HG02642 (cell line): Measurements from ENCODE around the gene C5.
"Not testable (repeated sequence)": the region's sequence is repeated elsewhere in the genome, so short reads cannot be mapped to it uniquely, and the experiment has no call there.

Experiments
- ATAC-seq: cut with Tn5 transposase; IDR thresholded peaks from one replicate; pipeline ENCODE4 v1.9.1; 2021; ENCODE audit warnings: mild to moderate bottlenecking; ENCODE audit not compliant: unreplicated experiment, poor library complexity

Gene C5

DNA sequence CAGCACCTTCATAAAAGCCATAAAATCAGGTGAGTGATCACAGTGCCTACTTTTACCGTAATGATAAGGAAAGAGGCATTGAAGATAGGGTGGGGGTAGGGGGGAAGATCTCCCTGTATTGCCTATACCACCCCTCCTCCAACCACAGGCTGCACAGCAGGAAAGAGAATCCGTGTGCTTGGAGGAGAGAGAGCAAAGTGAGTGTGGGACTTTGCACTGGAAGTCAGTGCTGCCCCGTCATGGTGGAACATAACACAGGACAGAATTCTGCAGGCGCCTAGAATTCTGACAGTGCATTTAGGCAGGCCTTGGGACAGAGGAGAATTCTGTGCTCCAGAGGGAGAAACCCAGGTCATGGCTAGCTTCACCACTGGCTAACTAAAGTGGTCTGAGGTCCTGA is 3.5 kb upstream of the C5 start:
- no peak for ATAC-seq

DNA sequence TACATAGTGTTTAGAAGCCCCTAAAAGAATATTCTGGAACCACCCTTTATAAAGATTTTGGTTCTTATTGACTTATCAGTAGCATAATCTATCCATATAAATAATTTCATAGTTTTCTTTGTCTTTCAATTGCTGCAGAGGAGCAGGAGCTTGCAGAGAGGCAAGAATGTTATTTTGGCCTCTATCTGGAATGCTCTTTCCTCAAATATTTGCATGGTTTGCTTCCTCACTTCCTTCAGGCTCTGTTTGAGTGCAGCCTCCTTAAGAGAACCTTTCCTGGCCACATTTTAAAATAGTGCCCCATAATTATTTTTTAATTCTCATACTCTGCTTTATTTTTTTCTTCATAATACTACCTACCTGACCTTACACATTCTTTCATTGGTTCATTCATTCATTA is 1.5 kb downstream of the C5 start:
- no peak for ATAC-seq

DNA sequence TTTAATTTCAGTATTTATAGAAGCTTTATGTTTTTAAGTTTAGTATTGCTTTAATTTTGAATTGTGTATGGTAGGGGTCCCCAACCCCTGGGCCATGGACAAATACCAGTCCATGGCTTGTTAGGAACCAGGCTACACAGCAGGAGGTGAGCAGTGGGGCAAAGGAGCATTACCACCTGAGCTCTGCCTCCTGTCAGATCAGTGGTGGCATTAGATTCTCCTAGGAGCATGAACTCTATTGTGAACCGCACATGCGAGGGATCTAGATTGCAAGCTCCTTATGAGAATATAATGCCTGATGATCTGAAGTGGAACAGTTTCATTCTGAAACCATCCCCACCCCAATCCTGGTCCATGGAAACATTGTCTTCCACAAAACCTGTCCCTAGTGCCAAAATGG is 1.9 kb downstream of the C5 start:
- ATAC-seq: no peak

DNA sequence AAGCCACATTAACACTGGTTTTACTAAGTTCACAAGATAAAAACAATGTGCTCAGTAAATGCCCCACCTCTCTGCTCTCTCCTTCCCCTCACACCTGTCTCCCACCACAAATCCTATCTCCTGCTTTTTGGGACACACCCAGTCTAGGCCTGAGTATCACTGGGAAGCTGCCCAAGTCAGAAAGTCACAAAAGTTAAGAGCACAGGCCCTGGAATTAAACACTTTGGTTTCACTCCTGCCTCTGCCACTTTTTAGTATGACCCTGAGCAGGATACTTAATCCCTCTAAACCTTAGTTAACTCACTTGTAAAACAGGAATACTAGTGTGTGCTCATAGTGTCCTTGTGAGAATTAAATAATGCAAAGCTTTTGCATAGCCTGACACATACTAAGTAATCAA is 11.3 kb downstream of the C5 start:
- ATAC-seq: no peak

DNA sequence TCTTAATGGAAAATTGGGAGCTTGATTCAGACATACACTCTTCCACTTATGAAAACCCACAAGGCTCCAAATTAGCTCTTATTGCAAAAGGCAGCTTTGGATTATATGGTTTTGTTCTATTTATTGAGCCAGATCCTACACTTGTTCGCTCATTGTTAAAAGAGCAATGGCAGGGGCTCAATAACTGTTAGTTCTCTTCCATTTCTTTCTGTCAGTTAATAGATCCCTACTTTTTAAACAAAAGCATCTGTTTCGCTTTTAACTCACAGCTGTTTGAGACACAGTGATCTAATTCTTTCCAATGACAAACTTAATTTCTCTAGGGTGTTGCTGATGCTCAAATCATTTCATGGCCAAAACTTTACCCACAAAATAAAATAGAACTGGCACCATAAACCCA is 11.7 kb downstream of the C5 start:
- no peak for ATAC-seq

DNA sequence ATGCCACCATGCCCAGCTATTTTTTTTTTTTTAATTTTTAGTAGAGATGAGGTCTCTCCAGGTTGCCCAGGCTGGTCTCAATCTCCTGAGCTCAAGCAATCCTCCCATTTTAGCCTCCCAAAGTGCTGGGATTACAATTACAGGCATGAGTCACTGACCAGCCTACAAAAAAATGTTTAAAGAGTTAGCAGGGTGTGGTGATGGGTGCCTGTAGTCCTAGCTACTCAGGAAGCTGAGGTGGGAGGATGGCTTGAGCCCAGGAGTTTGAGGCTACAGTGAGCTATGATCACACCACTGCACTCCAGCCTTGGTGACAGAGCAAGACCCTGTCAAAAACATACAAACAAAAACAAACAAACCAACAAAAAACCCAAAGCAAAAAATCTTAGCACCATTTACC is 14.4 kb downstream of the C5 start:
- ATAC-seq: not testable (repeated sequence)

DNA sequence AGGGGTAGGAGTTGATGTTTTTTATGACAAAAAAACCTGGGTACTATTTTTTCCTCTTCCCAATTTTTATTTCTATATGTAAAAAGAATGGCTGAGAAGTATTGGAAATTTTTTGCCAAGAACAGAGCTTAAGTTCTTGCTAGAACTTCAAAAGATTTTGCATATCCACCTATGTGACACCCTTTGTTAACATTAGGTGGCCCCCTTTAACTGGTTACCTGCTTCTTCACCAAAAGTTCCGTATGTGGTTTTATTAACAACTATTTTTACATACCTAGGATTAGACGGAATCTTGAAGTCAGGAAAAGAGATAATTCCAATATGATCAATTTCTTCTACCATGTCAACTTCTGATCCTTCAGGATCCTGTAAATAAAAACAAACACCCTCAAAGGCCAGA is 15.5 kb downstream of the C5 start:
- ATAC-seq: no peak

DNA sequence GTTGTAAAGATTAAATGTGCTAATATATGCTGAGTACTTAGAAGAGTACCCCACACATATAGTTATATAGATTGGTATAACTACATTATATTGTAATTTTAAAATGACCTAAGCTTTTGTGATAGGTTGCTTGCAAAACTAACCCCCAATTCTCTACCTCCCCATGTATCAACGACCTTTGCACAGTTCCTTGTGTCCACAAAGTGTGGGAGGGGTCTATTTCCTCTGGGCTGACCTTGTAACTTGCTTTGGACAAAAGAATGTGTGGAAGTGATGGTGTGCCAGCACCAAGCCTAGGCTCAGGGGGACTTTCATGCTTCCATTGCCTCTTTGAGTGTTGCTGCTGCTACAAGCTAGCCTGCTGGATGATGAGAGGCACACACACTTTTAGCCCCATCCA is 20.6 kb downstream of the C5 start:
- ATAC-seq: no peak

DNA sequence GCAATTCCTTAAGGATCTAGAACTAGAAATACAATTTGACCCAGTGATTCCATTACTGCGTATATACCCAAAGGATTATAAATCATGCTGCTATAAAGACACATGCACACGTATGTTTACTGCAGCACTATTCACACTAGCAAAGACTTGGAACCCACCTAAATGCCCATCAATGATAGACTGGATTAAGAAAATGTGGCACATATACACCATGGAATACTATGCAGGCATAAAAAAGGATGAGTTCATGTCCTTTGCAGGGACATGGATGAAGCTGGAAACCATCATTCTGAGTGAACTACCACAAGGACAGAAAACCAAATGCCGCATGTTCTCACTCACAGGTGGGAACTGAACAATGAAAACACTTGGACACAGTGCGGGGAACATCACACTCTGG is 21.8 kb downstream of the C5 start:
- ATAC-seq: not testable (repeated sequence)

DNA sequence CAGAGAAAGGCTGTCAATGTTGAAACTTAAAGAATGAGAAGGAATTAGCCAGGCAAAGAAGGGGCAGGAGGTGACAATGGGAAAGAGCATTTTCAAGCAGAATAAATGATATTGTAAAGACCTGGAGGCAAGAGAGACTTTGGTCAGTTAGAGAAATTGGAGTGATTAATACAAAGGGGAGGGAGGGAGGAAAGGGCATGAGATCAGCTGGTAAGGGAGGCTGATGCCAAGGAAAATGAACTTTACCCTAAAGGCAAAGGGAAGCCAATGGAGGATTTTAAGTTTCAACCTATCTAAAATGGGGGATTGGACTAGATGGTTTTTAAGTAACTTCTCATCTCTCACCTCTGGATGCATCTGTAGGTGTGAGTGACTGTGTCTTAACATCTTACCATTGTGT is 23.3 kb downstream of the C5 start:
- ATAC-seq: no peak

DNA sequence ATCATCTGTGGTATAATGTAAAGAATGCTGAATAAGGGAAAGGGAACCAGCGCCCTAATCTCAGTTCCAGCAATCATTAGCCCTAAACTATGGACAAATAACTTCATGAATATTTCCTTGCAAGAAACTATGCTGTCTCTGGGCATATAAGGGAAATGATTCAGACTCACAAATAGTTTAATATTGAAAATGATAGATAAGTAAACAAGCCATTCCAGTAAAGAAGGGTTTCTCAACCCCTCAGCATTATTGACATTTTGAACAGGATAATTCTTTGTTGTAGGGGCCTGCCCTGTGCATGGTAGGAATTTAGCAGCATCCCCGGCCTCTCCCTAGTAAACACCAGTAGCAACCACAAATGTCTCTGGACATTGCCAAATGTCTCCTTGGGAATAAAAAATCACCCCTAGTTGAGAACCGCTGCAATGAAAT is 23.8 kb downstream of the C5 start:
- no peak for ATAC-seq

DNA sequence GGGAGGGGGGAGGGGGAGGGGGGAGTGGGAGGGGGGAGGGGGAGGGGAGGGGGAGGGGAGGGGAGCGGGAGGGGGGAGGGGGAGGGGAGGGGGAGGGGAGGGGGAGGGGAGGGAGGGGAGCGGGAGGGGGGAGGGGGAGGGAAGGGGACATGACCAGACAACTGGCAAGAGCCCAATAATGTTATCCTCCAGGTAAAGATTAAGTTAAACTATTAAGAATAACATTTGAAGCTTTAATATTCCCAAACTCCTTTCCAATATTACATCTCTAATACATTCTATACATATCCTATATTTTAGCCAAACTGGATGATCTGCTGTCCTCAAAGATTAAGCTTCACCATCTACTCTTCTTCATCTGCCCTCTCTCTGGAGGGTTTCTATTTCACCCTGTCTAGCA is 25.8 kb downstream of the C5 start:
- no peak for ATAC-seq

DNA sequence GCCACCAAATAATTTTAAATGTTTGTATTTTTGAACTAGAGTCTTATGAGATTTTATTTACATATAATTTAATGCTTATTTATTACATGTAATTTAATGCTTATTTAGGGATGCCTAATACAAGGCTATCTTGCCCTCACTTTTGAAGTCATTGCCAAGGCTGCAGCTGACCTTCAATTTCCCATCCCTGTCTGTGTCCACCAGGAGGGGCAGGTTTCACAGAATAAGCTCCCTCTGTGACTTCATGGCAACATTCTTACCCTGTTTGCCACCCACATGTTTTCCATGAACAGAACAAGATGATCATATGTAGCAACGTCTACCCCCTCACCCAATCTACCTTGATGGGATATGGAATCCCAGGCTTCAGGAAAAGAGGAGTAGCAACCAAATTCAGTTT is 27.0 kb downstream of the C5 start:
- no peak for ATAC-seq

DNA sequence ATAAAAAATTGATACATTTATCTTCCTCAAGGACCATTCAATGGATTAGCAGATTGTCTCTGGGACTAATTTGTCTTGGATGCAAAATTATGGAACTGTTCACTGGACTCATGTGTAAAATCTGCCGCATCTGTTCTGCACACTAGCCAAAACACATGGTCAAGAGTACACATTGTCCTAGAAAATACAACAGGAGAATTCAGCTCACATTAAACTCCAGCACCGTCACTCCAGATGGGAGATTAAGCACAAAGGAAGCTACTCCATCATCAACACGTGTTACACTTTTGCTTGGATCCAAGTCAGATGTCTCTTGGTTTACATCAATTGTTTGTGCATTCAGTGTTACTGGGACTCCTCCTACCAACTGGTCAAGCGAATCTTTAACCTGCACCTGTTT is 28.8 kb downstream of the C5 start:
- ATAC-seq: no peak

DNA sequence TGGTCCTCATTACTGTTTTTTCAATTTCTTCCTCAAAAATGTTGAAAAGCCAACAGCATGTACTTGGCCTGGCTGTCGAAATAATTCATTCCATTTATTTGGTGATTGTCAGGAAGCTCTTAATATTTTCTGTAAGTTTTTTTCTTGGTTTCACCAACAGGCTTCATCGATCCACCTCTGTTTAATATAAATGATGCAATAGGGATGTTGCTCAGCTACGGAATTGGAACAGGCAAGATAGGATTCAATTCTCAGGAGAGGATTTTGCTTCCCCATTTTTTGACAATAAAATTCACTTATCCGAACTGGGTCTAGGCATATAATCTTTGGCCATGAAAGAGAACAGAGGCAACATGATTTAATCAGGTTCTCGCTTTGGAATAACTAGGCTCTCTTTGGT is 30.8 kb downstream of the C5 start:
- no peak for ATAC-seq

DNA sequence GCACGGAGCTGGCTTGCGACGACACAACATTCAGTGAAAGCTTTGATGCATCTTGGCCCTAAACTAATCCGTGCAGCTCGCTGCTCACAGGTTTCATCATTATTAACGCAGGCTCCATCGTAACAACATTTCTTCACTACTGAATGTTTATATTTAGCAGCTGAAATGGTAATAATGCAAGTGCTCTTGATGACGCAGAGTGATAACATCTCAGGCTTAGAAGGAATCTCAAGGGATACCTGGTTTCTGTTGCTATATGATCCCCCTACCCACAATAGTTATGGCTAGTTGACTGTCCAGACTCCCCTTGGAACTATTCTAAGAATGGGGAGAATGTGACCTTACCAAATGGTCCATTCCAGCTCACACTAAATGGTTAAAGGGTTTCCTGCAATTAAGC is 36.2 kb downstream of the C5 start:
- no peak for ATAC-seq

DNA sequence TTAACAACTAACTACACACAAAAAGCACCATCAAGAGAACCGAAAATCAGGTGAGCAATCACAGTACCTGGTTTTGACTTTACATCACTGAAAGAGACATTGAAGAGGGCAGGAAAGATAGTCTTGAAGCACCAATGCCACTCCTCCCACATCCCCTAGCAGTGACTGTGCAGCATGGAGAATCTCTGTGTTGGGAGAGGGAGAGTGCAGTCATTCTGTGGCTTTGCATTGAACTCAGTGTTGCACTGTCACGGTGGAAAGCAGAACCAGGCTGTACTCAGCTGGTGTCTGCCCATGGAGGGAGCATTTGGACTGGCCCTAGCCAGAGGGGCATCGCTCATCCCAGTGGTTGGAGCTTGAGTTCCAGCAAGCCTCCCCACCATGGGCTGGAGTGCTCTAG is 40.4 kb downstream of the C5 start:
- no peak for ATAC-seq

DNA sequence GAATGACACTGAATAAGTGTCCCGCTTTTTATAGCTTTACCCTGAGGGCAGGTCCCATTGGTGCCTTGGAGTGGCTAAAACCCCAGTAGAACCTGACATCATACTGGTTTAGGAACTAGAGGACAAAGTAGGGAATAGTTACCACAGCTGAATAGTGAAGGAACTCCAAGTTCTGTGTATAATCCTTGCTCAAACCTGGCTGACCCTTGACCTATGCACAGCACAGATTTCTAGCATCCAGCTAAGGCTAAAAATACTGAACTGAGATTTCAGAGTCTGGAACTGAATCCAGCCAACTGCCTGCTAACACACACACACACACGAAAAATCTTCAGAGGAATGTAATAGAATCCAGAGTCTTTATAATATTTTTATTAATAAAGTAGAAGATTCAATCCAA is 50.8 kb downstream of the C5 start:
- no peak for ATAC-seq

DNA sequence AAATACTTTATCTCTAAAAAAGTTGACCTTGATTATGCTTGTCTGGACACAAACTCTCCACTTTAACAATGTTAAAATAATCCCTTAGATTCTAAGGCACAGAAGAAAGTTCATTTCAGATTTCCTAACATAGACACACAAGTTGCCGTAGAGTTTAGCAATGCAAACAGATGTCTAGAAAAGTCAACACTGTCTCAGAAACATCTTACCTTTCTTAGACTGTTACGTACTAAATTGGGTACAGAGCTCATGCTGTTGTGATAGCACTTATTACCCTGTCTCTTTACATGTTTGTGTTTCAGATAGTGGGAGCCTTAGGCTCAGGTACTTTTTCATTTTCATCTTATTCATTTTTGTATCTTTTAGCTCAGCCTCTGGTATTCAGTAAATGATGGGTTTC is 52.0 kb downstream of the C5 start:
- ATAC-seq: no peak

DNA sequence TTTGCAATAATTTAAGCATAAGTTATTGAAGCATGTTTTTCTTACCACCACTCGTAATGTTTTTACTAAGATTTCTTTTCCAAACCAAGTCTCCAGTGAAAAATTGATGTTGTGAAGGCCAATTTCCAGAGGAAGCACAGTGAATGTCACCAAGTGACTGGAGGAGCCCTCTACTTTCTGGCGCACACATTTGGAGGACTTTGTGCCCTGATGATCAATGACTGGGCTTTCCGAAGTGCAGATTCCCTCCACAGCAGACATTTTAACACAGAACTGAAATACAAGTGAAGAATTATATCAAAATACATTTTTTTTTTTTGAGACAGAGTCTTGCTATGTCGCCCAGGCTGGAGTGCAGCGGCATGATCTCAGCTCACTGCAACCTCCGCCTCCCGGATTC is 52.6 kb downstream of the C5 start:
- ATAC-seq: no peak

DNA sequence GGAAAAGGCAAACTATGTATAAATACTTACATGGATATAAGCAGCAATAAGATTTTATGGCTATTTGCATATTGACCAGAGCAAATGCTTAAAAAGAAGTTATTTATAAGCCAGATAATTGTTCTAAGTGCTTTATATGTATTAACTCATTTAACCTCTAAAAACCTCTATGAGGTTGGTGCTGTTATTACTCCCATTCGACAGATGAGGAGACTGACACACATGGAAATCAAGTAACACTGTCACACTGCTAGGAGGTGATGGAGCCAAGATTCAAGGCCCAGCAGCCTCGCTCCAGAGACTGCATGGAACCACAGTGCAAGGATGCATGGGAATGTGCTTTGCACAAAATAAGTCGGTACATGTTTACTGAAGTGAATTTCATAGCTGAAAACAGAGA is 53.7 kb downstream of the C5 start:
- ATAC-seq: no peak

DNA sequence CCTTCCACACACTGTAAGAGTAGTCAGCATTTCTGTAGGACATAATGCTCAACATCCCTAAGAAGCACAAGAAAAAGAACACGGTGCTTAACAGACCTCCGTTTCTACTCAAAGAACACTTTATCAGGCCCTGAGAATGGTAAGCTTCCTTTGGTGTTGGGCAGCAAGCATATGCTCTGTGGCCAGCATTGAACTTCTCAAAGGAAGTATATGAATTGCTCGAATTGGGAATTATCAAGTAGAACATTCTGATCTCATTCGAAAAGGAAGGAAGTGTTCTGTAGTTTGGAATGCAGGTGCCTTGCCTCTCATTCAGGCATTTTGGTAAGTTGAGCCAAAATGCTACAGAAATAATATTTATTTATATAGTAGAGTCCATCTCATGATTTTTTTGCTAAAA is 61.0 kb downstream of the C5 start:
- ATAC-seq: no peak

DNA sequence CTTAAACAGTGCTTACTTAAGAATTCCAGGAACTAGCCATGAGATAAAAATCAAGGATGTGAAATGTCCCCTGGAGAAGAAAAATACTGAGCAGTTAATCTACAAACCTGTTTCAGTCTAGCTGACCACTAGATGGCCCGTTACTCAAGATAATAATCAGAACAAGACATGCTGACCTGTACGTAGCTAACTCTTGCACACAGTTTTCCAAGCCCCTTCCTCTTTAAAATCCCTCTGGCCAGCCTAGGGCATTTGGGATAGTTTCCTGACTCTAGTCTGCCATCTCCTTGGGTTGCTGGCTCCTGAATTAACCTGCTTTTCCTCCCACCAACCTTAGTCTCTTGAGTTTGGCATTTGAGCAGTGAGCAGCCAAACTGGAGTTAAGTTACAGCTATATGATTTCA is 64.3 kb downstream of the C5 start:
- ATAC-seq: no peak
